H9 (cell line): ENCODE data around the gene CYS1. TPM values are rescaled to one million over a fixed set of nuclear protein-coding genes. Genes with fewer than 3 reads are reported as not detected.

Source experiments
- DNase-seq: peaks from one replicate; pipeline ENCODE4 v3.0.0-alpha.2; 2017
- H2AFZ ChIP-seq: one replicate; pipeline ENCODE4 v1.6.1; 2013; ENCODE audit warnings: mild to moderate bottlenecking, low read length, control low read depth, moderate library complexity
- H2AK5ac ChIP-seq: 2 replicates; pipeline ENCODE4 v1.6.1; 2013; ENCODE audit warnings: low read length, control low read depth, mixed read lengths; ENCODE audit not compliant: insufficient read length
- H2BK120ac ChIP-seq: one replicate; pipeline ENCODE4 v1.6.1; 2013; ENCODE audit warnings: low read depth, mild to moderate bottlenecking, low read length, control low read depth, inconsistent platforms; ENCODE audit not compliant: poor library complexity, severe bottlenecking
- H2BK12ac ChIP-seq: 2 replicates; pipeline ENCODE4 v1.6.1; 2013; ENCODE audit warnings: low read length, control low read depth, mixed read lengths, low read depth; ENCODE audit not compliant: insufficient read length
- H2BK15ac ChIP-seq: 2 replicates; pipeline ENCODE4 v1.6.1; 2013; ENCODE audit warnings: low read depth, low read length, control low read depth
- H2BK20ac ChIP-seq: one replicate; pipeline ENCODE4 v1.6.1; 2013; ENCODE audit warnings: low read depth, mild to moderate bottlenecking, low read length, control low read depth, inconsistent platforms; ENCODE audit not compliant: poor library complexity, severe bottlenecking
- H2BK5ac ChIP-seq: 2 replicates; pipeline ENCODE4 v1.6.1; 2013; ENCODE audit warnings: low read length, control low read depth, mixed read lengths; ENCODE audit not compliant: insufficient read length
- H3K14ac ChIP-seq: 2 replicates; pipeline ENCODE4 v1.6.1; 2013; ENCODE audit warnings: low read length, control low read depth; ENCODE audit not compliant: insufficient read depth
- H3K18ac ChIP-seq: 2 replicates; pipeline ENCODE4 v1.6.1; 2013; ENCODE audit warnings: low read depth, mild to moderate bottlenecking, mixed read lengths, low read length, control low read depth; ENCODE audit not compliant: insufficient read length
- H3K23ac ChIP-seq: 2 replicates; pipeline ENCODE4 v1.6.1; 2013; ENCODE audit warnings: low read length, control low read depth, mixed read lengths, low read depth; ENCODE audit not compliant: insufficient read length
- H3K23me2 ChIP-seq: 2 replicates; pipeline ENCODE4 v1.6.1; 2013; ENCODE audit warnings: low read depth, mild to moderate bottlenecking, mixed read lengths, low read length, control low read depth; ENCODE audit not compliant: insufficient read length, poor library complexity, severe bottlenecking
- H3K27ac ChIP-seq: 2 replicates; pipeline ENCODE4 v1.5.1; 2013; ENCODE audit warnings: low read length, control low read depth, mixed read lengths, low read depth; ENCODE audit not compliant: insufficient read length
- H3K27me3 ChIP-seq: 2 replicates; pipeline ENCODE4 v1.6.1; 2013; ENCODE audit warnings: low read length, control low read depth, inconsistent platforms; ENCODE audit not compliant: insufficient read depth
- H3K4ac ChIP-seq: 2 replicates; pipeline ENCODE4 v1.6.1; 2013; ENCODE audit warnings: low read depth, mild to moderate bottlenecking, control low read depth, inconsistent platforms, low read length, moderate library complexity
- H3K4me1 ChIP-seq: 2 replicates; pipeline ENCODE4 v1.6.1; 2013; ENCODE audit warnings: low read length, control low read depth, inconsistent platforms; ENCODE audit not compliant: insufficient read depth
- H3K4me2 ChIP-seq: 2 replicates; pipeline ENCODE4 v1.6.1; 2013; ENCODE audit warnings: low read length, control low read depth, mixed read lengths; ENCODE audit not compliant: insufficient read length, insufficient read depth
- H3K56ac ChIP-seq: 2 replicates; pipeline ENCODE4 v1.6.1; 2013; ENCODE audit warnings: low read depth, mild to moderate bottlenecking, mixed read lengths, low read length, control low read depth; ENCODE audit not compliant: insufficient read length
- H3K79me1 ChIP-seq: 2 replicates; pipeline ENCODE4 v1.6.1; 2013; ENCODE audit warnings: low read depth, mild to moderate bottlenecking, moderate library complexity, low read length, control low read depth, inconsistent platforms; ENCODE audit not compliant: insufficient read depth, poor library complexity, severe bottlenecking
- H3K79me2 ChIP-seq: 2 replicates; pipeline ENCODE4 v1.6.1; 2013; ENCODE audit warnings: low read length, control low read depth, inconsistent platforms; ENCODE audit not compliant: insufficient read depth
- H3K9ac ChIP-seq: 2 replicates; pipeline ENCODE4 v1.6.1; 2013; ENCODE audit warnings: low read length, control low read depth, mixed read lengths; ENCODE audit not compliant: insufficient read length; ENCODE audit errors: extremely low read depth
- H3K9me3 ChIP-seq: one replicate; pipeline ENCODE4 v1.6.1; 2013; ENCODE audit warnings: low read depth, low read length, inconsistent platforms; ENCODE audit not compliant: control insufficient read depth
- H3T11ph ChIP-seq: one replicate; pipeline ENCODE4 v1.6.1; 2013; ENCODE audit warnings: mild to moderate bottlenecking, low read length, control low read depth, inconsistent platforms
- H4K20me1 ChIP-seq: one replicate; pipeline ENCODE4 v1.6.1; 2013; ENCODE audit not compliant: control insufficient read depth, insufficient read length, insufficient read depth
- H4K5ac ChIP-seq: 2 replicates; pipeline ENCODE4 v1.6.1; 2013; ENCODE audit warnings: low read depth, mild to moderate bottlenecking, mixed read lengths, low read length, control low read depth; ENCODE audit not compliant: insufficient read length
- H4K8ac ChIP-seq: replicated peaks from 2 replicates; pipeline ENCODE4 v1.6.1; 2013; ENCODE audit warnings: low read length, control low read depth, mixed read lengths, low read depth; ENCODE audit not compliant: insufficient read length
- H4K91ac ChIP-seq: 2 replicates; pipeline ENCODE4 v1.6.1; 2013; ENCODE audit warnings: low read depth, mild to moderate bottlenecking, moderate library complexity, mixed read lengths, low read length, control low read depth; ENCODE audit not compliant: insufficient read length
- H3K27ac Mint-ChIP-seq, 3 experiments: 2 replicates in 2 of 3; 3 replicates in 1 of 3; pipeline ENCODE4 v1.8.0; 2020 to 2021; ENCODE audit warnings: mixed read lengths in 3 of 3, mild to moderate bottlenecking in 1 of 3, moderate library complexity in 1 of 3
- H3K27me3 Mint-ChIP-seq: 2 replicates; pipeline ENCODE4 v1.8.0; 2021; ENCODE audit warnings: low read depth, mild to moderate bottlenecking, moderate library complexity, mixed read lengths
- H3K36me3 Mint-ChIP-seq, 3 experiments: 2 replicates in 2 of 3; 3 replicates in 1 of 3; pipeline ENCODE4 v1.8.0; 2020 to 2021; ENCODE audit warnings: low read depth in 3 of 3, mixed read lengths in 3 of 3; ENCODE audit not compliant: insufficient read depth in 1 of 3
- H3K4me1 Mint-ChIP-seq, 2 experiments: 2 replicates each; pipeline ENCODE4 v1.8.0; 2020; ENCODE audit warnings: mixed read lengths in 2 of 2
- H3K4me3 Mint-ChIP-seq, 2 experiments: 2 replicates in 1 of 2; 3 replicates in 1 of 2; pipeline ENCODE4 v1.8.0; 2020 to 2021; ENCODE audit warnings: mild to moderate bottlenecking in 2 of 2, mixed read lengths in 2 of 2, moderate library complexity in 1 of 2
- H3K9me3 Mint-ChIP-seq, 2 experiments: 2 replicates in 1 of 2; 3 replicates in 1 of 2; pipeline ENCODE4 v1.8.0; 2020; ENCODE audit warnings: mild to moderate bottlenecking in 2 of 2, mixed read lengths in 2 of 2, moderate library complexity in 1 of 2
- CTCF ChIP-seq: fragments of 200-600 bp; sonication (generic); conservative IDR thresholded peaks from 3 replicates; pipeline ENCODE4 v1.8.0; 2021; ENCODE audit warnings: antibody characterized with exemption, mild to moderate bottlenecking
- WGBS: extraction: QIAGEN DNeasy Blood & Tissue Kit; methylation state at CpG from one replicate; pipeline ENCODE4 v1.1.7; 2013; ENCODE audit warnings: missing lambda C conversion rate, low lambda C conversion rate, mixed read lengths; ENCODE audit not compliant: insufficient read length; ENCODE audit errors: extremely low coverage; 5-methylcytosine and 5-hydroxymethylcytosine counted together
- total RNA-seq: library from RNA; stranded (reverse); gene quantifications from 2 replicates; pipeline ENCODE4 v1.2.1, GENCODE V29; 2021

CYS1 gene
- total RNA-seq, 1 experiment from 2014 or later, result 0.35 TPM

GRCh38 chr2:10059552-10060335 lies 20.5 kb downstream of the CYS1 start:
- H3T11ph ChIP-seq, result no peak overlapping the region
- no peak overlapping the region for H3K56ac ChIP-seq
- H2BK20ac ChIP-seq, result no peak overlapping the region
- no peak overlapping the region for H3K4me3 Mint-ChIP-seq
- no peak overlapping the region for H3K27ac ChIP-seq
- DNase-seq, result no peak
- no peak overlapping the region for H2BK15ac ChIP-seq
- H3K9me3 Mint-ChIP-seq, result no peaks in the 10 kb centered on the region; a peak in 1 of 5 replicates
- no peak overlapping the region for H2BK5ac ChIP-seq
- WGBS, result no CpG with 5 or more reads among the region's 20 CpGs
- no peaks in the 10 kb centered on the region for H3K9me3 ChIP-seq
- no peak overlapping the region for H3K18ac ChIP-seq
- no peak overlapping the region for H2BK120ac ChIP-seq
- H2AK5ac ChIP-seq, result no peak overlapping the region
- H3K27me3 ChIP-seq, result no peaks in the 10 kb centered on the region
- no peak overlapping the region for H3K4ac ChIP-seq
- H4K91ac ChIP-seq, result no peak overlapping the region
- H2AFZ ChIP-seq, result no peak overlapping the region
- H3K23ac ChIP-seq, result no peak overlapping the region
- no peak overlapping the region for H2BK12ac ChIP-seq
- H4K5ac ChIP-seq, result no peak overlapping the region
- no peaks in the 10 kb centered on the region; the same call in 1 of the 2 replicates for H3K4me1 ChIP-seq
- H3K79me1 ChIP-seq, result no peaks in the 10 kb centered on the region
- no peaks in the 10 kb centered on the region for H3K79me2 ChIP-seq
- H3K14ac ChIP-seq, result no peak overlapping the region; the same call in 1 of the 2 replicates
- TF ChIP-seq CTCF, result no peak
- no peaks in the 10 kb centered on the region for H3K36me3 Mint-ChIP-seq
- H3K4me2 ChIP-seq, result no peak overlapping the region
- peaks cover 3% of the 10 kb centered on the region for H3K27me3 Mint-ChIP-seq
- H3K23me2 ChIP-seq, result peaks cover 3% of the 10 kb centered on the region
- peaks cover 20 to 30% of the 10 kb centered on the region in 2 experiments for H3K4me1 Mint-ChIP-seq
- no peak overlapping the region for H3K9ac ChIP-seq
- no peaks in the 10 kb centered on the region for H4K20me1 ChIP-seq
- H3K27ac Mint-ChIP-seq, result no peak overlapping the region
- no peak overlapping the region for H4K8ac ChIP-seq
